UCSD-AML1 (cell line): ENCODE measurements around the gene SPAG6.

Experiments used
- DNase-seq: peaks from one replicate; lab custom pipeline; 2025; ENCODE audit not compliant: unreplicated experiment; lab: John Stamatoyannopoulos, UW

SPAG6 gene

DNA sequence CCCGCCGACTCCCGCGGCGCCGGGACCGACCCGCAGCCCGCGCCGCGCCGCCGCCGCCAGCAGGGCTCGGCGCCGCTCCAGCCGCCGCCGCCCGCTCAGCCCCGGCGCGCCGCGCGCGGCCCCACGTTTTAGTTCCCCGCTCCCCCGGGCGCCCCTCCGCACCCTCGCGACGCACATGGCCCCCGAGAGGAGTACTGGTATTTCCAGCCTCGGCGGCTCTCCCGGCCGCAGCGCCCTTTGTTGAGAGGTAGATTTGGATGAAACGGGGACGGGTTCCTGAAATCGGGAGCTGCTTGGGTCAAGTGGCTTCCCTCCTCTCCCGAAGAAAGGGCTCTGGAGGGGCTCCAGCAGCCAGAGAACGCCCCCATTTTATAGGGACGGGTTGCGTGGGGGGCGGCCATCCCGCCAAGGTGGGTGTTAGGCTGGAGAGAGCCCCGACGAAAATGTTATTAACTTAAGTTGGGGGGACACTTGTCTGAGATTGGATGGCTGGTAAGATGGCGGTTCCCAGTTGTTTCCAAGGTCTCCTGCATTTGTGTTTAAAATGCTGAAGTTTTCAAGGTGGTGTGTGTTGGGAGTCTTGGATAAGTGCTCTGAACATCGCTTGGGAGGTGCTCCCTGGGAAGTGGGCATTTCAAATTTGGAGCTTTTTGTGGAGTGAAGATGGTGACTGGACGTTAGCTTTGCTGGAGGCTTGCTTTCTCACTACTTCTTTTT, 23.2 kb upstream of the SPAG6 start:
- peak; percentile 20 for DNase-seq

DNA sequence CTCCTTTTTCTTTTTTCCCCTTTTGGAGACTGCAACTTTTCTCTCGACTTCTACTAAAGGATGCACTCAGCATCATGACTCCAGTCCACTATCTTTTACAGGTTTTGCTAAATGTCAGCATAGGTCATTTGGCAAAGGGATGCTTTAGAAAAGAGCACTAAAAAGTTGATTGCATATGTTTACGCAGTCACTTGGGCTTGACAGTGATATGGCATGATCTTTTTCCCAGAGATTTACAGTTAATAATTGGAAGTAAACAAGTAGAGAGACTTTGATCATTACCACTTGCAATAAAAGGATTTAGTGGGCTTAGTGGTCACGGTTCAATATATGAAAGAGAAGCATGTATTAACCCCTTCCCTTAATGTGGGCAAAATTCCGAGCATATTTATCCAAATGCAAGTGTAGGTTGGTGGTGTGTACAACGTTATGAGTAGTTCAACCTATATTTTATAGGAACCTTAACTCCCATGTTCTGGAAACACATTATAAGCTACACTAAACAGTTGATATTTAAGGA, 22.6 kb upstream of the SPAG6 start:
- DNase-seq, result no peak

DNA sequence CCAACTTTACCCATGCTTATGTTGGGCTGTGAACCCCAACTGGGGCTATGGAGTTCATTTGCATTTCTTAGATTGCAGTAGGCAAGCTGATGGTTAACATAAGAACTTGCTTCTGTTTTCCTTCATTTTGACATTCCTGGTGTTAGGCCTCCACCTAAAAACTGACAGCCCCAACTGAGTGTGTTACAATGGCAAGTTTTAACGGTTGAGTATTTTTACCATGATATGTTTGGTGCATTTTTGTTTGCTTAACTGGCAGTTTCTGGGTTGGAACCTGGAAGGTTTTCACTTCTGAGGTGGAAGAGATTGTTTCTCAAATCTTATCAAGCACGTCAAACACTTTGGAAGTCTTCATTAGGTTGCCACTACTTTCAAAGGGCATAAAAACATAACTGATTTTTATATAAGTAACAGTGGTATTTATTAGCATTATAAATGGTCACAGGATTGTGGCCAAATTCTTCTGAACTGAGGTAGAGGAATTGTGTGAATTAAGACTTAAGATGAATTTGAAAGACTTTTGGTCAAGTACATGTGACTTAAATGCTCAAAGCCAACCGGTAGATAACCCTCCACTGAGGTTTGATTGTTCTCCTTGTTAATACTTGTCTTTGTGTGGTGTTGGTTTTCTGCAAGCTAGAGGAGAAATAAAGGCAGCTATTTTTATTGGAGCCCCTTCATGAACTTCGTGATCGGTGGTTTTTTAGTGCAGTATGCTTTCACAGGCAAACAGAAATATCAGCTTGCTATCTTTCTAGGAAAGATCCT, 21.6 kb upstream of the SPAG6 start:
- no peak for DNase-seq

DNA sequence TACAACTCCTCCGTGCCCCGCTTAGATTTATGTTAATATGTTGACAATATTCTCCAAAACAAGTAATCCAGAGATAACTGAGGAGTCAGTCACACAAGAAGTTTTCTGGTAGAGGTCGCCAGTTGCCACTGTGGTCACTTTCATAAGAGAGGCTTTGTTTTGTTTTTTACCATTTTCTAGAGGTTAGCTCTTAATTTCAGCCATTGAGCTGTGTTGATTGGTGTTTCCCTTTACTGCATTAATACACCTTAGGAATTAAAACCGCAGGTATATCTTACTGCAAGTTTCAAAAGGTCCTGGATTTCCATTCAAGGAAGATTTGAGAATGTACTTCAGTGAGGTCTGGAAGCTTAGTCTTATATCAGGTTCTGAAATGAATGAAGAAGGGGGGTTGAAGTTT, 20.9 kb upstream of the SPAG6 start:
- no peak for DNase-seq

- no peak for DNase-seq
Measured at GRCh38 chr10:22324893-22325271, 20.4 kb upstream of the SPAG6 start.

- DNase-seq, result peak; percentile 73
Measured at GRCh38 chr10:22325272-22326144, 19.8 kb upstream of the SPAG6 start.

DNA sequence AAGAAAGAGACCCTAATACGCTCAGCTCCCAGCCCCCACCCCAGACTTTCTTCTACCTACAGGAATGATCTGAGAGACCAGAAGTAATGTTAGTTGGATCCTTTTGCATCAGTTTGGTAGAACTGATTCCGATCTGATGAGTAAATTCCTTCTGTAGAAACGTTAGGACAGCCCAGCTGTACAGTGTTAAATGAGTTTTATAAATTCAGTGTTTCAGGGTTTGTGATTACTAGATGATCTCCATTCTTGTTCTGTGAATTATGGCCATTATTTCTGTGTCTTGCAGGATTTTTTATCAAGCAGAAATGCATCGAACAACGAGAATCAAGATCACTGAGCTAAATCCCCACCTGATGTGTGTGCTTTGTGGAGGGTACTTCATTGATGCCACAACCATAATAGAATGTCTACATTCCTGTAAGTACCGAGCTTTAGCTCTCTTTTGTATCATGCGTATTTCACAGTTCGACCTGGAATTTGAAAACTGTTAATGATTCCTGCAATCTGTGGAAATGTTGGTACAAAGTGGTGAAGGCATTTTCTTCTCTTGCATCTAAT, 19.1 kb upstream of the SPAG6 start:
- no peak for DNase-seq

DNA sequence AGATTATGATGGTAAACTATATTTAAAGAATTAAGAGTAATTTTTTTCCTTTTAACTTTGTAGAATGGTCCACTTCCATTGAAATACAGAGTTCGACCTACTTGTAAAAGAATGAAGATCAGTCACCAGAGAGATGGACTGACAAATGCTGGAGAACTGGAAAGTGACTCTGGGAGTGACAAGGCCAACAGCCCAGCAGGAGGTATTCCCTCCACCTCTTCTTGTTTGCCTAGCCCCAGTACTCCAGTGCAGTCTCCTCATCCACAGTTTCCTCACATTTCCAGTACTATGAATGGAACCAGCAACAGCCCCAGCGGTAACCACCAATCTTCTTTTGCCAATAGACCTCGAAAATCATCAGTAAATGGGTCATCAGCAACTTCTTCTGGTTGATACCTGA, 16.1 kb upstream of the SPAG6 start:
- DNase-seq, result no peak

- no peak for DNase-seq
Measured at GRCh38 chr10:22332116-22332692, 13.1 kb upstream of the SPAG6 start.

- no peak for DNase-seq
Measured at GRCh38 chr10:22333167-22333974, 11.9 kb upstream of the SPAG6 start.

- DNase-seq, result no peak
Measured at GRCh38 chr10:22333975-22334282, 11.4 kb upstream of the SPAG6 start.

- no peak for DNase-seq
Measured at GRCh38 chr10:22334414-22335172, 10.7 kb upstream of the SPAG6 start.

- DNase-seq, result no peak
Measured at GRCh38 chr10:22335173-22335933, 9.9 kb upstream of the SPAG6 start.

DNA sequence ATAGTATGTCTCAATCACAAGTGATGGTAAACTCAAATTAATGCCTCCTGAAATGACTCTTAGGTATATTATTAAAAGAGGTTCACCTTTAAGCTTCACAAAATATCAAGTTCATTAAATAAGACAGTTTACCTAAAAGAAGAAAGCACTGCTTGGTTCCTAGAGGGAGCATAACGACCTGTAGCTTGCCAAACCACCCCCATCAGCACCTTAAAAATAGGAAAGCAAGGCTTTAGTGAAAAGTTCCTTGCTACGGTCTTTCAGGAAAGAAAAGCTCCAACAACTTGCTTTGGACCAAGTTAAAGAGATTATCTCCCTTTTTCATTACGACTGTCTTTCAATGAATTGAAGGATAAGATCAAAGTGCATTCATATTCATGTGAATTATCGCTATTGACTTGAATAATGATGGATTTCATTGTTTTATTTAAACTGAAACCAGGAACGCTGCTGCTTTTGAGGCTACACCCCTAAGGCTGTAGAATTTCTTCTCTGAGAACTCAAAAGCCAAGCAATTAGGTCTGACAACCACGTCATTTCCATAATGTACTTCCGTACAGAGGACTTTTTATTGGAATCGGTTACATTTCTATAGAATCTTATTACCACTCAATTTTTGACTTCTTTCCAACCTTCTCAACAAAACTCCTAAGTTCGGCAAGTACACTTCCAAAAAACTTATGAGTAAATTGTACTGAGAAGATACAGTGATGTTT, 7.0 kb upstream of the SPAG6 start:
- no peak for DNase-seq

- no peak for DNase-seq
Measured at GRCh38 chr10:22338931-22339330, 6.4 kb upstream of the SPAG6 start.

- no peak for DNase-seq
Measured at GRCh38 chr10:22339761-22340328, 5.5 kb upstream of the SPAG6 start.

GRCh38 chr10:22340329-22341189, 4.7 kb upstream of the SPAG6 start:
- peak; percentile 81 for DNase-seq
